ENCODE results near the gene OSBPL10.

DNA sequence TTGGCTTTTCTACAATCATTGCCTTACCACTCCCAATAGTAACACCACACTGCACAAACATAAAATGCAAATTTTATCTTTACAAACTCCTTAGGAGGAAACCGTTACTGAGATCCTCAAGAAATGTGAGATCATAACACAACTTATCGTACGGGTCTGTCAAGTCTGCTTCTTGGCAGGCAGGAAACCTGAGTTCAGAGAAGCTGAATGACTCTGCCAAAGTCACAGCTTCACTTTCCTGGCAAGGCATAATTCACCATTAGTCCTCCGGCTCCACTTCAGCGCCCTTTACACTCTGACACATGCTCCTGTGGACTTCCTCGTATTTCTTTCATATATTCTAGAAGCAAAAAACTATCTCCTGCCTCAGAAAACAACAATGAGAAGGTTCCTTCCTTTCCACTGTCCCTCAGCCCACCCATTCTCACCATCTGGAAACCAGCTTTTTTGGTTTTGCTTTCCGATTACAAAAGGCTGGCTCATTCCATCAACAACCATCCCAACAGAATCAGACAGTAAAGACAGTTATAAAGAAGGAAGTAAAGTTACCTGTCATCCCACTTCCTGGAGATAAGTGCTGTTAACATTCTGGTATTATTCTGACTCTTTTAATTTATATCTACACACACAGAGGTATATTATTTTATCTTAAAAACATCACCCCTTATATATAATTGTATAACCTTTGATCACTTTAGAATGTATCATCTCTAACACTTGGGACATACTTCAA lies 225.0 kb downstream of the OSBPL10 start:
- TF ChIP-seq POLR2AphosphoS5 (IDR thresholded peaks at IDR 0.05; ENCODE audit: low read depth, low read length) (no peak), POLR2A (IDR thresholded peaks at IDR 0.05; ENCODE audit: low read depth, low read length) (no peak), TAF1 (IDR thresholded peaks at IDR 0.05; ENCODE audit: low read depth, low read length) (no peak), PAX5 (IDR thresholded peaks at IDR 0.05; ENCODE audit: insufficient read depth, low read length, severe bottlenecking) (no peak), SPI1 (IDR thresholded peaks at IDR 0.05; ENCODE audit: low read depth, low read length) (no peak), POU2F2 (IDR thresholded peaks at IDR 0.05; ENCODE audit: low read depth, low read length) (no peak)
